GM21390 (cell line): ENCODE results near the gene NBEAL1.
"Not testable (repeated sequence)": the region's sequence is repeated elsewhere in the genome, so short reads cannot be mapped to it uniquely, and the experiment has no call there.

ENCODE experiments used
- ATAC-seq: cut with Tn5 transposase; IDR thresholded peaks from one replicate; pipeline ENCODE4 v1.9.1; 2021; ENCODE audit not compliant: unreplicated experiment

NBEAL1 gene

DNA sequence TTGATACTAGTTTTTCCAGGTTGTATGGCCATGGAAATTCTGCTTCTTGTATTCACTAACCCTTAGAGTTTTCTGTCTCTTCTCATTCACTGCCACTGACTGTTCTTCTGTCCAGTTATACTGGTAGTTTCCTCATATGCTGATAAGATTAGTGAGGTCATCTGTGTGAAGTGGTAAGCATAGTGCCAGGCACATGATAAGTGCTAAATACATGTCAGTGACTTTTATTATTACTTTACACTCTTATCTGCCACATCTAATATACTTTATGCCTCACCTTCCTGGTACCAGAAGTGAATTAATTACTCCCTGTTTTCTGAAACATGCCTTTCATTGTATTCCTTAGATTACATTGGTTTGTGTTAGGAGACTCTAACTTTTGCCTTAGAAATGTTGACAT lies 91.3 kb downstream of the NBEAL1 start:
- ATAC-seq, result no peak

DNA sequence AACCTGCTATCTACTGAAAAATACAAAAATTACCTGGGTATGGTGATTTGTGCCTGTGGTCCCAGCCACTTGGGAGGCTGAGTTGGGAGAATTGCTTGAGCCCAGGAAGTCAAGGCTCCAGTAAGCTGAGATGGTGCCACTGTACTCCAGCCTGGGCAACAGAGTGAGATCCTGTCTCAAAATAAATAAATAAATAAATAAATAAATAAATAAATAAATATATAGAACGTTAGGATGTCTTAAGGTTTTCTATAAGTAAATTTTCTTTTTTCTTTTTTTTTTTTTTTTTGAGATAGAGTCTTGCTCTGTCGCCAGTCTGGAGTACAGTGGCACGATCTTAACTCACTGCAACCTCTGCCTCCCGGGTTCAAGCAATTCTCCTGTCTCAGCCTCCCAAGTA lies 95.8 kb downstream of the NBEAL1 start:
- not testable (repeated sequence) for ATAC-seq

DNA sequence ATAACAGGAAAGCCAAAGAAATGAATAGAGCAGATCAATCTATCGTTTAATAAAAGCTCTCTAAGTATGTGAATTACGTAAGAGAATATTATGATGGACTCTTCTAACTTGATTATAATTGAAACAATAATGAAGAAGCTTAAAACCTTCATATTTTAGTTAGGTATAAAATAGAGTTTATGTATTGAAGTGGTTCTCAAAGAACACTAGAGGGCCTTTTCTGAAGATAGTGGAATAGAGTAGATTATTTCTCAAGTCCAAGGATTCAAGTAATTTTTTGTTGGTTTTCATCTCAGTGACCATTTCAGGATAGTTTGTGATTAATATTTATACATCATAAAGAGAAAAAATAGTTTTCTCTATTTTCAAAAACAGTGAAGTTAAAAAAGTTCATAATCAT lies 97.7 kb downstream of the NBEAL1 start:
- no peak for ATAC-seq

DNA sequence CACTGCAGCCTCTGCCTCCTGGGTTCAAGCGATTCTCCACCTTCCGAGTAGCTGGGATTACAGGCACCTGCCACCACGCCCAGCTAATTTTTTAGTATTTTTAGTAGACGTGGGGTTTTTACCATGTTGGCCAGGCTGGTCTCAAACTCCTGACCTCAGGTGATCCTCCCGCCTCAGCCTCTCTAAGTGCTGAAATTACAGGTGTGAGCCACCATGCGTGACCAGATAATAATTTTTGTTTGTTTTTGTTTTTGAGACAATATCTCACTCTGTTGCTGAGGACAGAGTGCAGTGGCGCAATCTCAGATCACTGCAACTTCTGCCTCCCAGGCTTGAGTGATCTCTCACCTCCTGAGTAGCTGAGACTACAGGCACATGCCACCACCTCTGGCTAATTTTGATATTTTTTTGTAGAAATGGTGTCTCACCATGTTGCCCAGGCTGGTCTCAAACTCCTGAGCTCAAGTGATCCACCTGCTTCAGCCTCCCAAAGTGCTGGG lies 100.6 kb downstream of the NBEAL1 start:
- ATAC-seq, result not testable (repeated sequence)

DNA sequence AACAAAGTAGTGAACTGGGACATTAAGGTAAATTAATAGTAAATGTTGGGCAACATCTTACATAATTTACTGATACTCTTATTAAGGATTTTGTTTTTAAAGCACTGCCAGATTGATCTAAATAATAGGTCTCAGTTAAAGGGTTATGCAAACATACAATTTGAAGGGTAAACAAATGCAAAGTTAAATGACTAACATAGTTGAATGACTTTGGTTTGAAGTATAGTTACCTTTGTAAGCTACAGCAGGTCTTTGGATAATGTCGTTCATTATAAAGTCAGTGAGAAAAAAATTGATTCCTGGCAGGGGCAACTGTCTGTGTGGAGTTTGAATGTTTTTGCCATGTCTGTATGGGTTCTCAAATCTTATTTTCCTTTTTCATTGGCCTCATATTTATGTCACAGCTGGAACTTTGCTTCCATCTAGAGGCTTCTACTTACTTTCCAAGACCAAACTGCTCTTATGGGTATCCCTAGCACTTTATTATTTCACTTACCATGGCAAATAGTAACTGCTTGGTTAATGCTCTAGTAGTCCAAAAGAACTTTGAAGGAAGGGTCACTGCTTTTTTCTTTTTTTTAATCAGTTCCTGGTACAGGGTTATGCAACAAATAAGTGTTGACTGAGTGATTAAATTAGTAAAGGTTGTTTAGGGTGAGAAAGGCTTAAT lies 107.8 kb downstream of the NBEAL1 start:
- no peak for ATAC-seq

DNA sequence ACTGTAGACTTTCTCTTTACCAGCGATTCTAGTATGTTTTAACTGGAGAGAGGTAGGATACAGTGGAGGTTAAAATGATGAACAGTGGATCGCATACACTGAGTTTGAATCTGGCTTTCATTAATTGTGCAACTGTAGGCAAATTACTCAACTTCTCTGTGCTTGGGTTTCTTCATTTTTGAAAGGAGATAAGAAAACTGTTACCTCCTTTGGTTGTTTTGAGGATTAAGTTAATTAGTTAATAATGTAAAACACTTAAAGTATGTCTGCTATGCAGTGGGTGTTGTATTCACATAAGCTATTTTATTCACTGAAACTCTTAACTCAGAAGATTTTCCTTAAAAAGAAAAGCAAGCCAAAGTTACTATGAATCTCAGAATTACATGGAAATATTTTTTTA lies 112.3 kb downstream of the NBEAL1 start:
- no peak for ATAC-seq

DNA sequence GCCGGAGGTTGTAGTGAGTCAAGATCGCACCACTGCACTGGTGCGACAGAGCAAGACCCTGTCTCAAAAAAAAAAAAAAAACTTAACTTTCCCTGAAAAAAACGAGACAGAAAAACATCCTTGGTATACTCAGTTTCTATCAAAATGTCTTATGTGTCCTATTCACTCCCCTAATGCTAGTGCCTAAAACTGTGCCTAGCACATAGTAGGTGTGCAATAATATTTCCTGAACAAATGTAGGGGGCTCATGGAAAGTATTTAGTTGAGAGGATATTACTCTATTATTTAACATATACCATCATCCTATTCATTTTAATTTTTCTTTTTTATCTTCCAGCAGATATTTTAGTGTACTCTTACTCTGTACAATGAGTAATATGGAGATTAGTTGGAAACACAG lies 120.4 kb downstream of the NBEAL1 start:
- ATAC-seq, result no peak

DNA sequence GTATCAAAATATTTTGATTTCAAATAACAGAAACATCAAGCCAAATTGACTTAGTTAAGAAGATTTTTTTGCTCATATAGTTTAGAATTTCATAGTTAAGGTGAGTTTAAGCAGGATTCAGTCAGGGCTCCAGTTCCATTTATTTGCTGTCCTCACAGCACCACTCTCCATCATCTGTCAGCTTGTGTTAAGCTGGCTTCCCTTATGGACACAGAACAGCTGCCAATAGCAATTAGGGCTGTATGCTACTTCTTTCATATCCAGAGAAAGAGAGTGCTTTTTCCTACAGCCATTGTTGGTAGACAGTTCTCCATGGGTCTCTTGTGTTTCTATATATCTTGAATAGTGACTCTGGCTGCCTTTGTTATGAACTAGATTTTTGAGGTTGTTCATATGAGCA lies 128.7 kb downstream of the NBEAL1 start:
- ATAC-seq, result no peak

DNA sequence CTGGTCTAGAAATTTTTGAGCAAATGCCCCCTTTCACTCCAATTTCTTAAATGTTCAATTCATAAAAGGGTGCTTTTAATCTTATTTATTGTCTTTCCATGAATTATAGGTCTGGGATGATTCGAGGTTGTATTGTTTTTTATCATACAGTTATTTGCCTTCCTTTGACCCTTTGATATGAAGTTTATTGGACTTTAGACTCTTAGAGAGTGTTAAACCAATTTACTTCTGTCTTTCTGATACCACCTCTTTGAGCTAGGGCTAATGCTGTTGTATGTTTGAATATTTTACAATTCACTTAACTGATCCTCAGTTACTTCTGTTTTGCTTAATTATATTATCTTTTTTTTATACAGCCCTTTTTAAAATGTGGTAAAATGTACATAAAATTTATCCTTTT lies 134.5 kb downstream of the NBEAL1 start:
- ATAC-seq, result no peak

DNA sequence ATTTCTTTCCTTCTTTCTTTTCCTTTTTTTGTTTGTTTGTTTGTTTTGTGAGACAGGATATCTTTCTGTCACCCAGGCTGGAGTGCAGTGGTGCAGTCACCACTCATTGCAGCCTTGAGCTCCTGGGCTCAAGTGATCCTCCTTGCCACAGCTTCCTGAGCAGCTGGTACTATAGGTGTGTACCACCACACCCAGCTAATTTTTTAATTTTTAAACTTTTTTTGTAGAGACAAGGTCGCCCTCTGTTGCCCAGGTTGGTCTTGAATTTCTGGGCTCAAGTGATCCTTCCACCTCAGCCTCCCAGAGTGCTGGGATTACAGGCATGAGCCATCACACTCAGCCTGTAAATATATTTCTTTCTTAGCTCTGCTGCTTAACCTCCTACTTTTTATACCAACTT lies 140.7 kb downstream of the NBEAL1 start:
- ATAC-seq, result no peak

DNA sequence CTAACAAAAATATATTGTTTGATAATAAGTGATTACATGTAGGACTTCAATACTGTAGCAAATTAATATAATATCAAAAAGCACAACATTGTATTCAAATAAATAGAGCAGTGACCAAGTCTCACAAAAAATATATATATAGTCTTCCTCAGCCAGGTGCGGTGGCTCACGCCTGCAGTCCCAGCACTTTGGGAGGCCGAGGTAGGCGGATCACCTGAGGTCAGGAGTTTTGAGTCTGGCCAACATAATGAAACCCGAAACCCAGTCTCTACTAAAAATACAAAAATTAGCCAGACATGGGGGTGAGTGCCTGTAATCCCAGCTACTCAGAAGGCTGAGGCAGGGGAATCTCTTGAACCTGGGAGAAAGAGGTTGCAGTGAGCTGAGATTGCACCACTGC lies 148.0 kb downstream of the NBEAL1 start:
- ATAC-seq, result not testable (repeated sequence)

DNA sequence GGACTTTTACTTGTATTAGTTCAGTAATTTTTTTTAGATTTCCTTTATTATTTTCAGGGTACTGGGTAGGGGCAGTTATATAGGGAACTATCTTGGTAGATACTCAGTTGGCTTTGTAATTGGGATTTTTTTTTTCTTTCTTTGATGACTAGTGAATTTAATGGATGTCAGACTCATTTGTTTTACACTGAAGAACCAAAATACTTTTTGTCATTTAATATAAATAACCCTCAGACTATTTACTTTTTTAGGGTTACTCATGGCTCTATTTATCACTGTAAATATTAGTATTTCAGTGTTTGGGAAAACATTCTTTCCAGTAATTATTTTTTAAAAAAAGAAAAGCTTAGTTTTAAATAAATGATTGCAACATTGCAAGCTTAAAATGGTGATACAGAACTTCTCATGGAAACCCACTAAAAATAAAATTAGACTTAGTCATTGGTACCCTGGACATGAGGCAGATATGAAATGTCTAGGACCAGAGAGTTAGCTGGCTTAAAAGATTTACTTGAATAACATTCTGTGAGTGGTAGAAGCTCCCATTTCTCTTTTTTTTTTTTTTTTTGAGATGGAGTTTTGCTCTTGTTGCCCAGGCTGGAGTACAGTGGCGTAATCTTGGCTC lies 149.7 kb downstream of the NBEAL1 start:
- ATAC-seq, result no peak

DNA sequence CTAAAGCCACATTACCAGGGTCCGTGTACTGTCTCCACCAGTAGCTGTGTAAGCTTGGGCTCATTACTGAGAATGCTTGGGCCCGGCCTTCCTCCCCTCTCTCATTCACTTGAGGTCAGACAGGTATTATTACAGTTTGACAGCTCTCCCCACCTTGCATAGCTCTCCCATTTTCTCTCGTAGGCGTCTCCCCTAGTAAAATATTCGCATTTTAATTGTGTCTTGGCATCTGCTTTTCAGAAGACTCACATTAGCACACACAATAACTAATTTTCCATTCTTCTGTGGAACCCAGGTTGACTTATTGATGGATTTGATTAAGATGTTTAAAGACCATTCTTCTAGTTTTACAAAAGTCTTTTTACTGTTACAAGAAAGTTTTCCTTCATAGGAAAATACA lies 153.1 kb downstream of the NBEAL1 start:
- no peak for ATAC-seq

DNA sequence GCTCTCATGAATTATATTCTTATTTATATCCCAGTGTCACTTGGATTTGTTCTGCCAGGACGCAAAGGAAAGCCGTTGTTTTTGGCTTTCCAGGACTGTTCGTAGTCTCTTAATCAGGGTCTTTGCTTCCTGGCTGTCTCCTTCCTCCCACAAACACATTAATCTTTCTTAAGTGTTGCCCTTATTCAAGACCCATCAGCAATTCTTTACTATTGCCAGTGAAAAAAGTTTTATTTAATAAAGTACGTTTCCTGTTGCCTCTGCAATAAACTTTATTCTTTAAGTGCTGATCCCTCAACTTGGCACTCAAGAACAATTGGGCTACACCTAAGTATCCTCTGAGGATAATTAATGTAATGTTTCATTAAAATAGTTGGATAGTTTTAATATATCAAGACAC lies 155.8 kb downstream of the NBEAL1 start:
- ATAC-seq, result no peak

DNA sequence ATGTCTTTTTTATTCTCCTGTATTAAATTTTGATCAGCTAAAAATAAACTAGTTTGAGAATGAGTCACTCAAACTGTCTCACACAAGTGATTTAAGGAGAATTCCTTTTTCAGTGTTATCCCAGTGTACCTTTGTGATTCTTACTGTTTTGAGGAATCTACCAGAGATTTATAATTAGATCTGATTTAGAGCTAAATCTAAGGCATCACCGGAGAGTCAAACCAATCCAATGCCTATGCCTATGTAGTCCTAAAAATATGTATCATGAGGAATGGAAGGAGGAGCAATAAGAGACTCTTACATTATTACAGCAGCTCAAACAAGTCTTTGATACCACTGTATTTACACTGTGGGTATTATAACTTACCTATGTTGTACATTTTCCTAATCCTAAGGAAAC lies 160.7 kb downstream of the NBEAL1 start:
- ATAC-seq, result no peak

DNA sequence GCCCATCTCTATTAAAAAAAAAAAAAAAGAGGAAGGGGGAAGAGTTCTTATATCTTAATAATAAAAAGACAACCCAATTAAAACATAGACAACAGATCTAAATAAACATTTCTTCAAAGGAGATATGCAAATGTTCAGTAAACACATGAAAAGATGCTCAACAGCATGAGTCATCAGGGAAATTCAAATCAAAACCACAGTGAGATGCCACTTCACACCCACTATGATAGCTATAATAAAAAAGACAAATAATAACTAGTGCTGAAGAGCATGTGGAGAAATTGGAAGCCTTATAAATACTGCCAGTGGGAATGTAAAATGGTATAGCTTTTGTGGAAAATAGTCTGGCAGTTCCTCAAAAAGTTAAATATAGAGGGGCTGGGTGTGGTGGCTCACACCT lies 162.7 kb downstream of the NBEAL1 start:
- no peak for ATAC-seq

DNA sequence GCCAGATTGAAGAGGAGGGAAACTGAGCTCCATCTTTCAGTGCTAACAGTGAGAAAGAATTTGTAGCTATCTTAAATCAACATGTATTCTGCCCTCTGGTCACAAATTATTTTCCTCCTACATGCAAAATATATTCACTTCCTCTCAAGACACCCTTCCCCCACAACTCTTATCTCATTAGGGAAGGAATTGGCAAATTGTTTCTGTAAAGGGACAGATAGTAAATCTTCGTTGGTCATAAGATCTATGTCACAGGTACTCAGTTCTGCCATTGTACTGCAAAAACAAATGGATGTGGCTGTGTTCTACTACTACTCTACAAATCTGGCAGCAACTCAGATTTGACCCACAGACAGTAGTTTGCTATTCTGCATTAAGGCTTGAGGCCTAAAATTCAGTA lies 171.2 kb downstream of the NBEAL1 start:
- no peak for ATAC-seq

DNA sequence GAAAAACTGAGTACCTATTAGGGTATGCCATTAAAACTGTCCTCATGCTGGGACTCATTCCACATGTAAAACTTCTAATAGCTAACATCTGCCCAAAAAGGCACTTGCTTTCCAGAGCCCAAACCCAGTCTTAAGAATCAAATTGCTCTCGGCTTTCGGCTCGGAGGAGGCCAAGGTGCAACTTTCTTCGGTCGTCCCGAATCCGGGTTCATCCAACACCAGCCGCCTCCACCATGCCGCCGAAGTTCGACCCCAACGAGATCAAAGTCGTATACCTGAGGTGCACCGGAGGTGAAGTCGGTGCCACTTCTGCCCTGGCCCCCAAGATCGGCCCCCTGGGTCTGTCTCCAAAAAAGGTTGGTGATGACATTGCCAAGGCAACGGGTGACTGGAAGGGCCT lies 175.9 kb downstream of the NBEAL1 start:
- not testable (repeated sequence) for ATAC-seq

DNA sequence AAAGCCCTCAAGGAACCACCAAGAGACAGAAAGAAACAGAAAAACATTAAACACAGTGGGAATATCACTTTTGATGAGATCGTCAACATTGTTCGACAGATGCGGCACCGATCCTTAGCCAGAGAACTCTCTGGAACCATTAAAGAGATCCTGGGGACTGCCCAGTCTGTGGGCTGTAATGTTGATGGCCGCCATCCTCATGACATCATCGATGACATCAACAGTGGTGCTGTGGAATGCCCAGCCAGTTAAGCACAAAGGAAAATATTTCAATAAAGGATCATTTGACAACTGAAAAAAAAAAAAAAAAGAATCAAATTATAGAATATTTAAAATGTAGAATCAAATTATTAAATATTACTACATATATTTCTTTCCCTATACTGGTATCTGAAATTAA lies 176.4 kb downstream of the NBEAL1 start:
- ATAC-seq, result not testable (repeated sequence)

DNA sequence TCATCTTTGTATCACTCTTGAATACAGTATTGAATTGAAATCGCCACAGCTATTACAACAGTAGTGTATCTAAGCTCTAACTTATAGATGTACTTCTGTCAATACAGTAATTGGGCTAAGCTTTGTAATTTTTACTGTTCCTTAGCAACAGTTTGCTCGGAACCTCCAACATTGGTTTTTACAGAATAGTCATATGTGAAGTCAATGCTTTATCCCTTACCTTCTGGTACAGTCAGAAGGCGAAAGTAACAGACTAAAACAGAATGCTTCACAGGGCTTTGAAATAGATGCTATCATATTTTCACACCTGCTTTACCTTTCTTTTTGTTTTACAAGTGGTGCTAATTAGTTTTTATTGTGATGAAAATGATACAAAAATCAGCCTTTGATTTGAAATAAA lies 177.3 kb downstream of the NBEAL1 start:
- ATAC-seq, result no peak

DNA sequence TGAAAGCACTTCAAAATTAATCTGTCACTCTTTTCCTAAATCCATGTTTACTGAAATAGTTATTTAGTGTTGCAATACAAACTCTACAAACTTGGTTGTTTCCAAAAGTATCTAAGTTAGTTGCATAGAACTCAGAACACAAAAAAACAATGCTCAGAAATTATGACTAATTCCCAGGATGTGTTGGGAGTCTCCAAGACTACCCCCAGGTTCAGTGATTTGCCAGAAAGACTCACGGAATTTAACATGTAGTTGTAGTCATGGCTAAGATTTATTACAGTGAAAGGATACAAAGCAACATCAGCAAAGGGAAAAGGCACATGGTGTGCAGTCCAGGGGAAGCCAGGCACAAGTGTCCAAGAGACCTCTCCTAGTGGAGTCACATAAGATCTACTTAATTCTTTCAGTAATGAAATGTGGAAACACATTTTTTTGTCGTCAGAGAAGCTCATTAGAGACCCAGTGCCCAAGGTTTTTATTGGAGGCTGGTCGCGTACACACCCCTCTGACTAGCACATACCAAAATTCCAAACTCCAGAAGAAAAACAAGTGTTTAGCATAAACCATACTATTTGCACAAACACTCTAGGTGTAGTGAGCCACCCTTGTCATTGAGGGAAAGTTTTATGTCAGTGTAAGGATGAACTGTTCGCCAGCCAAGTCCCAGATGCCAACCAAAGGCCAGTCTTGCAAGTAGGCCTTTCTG lies 180.8 kb downstream of the NBEAL1 start:
- ATAC-seq, result no peak

DNA sequence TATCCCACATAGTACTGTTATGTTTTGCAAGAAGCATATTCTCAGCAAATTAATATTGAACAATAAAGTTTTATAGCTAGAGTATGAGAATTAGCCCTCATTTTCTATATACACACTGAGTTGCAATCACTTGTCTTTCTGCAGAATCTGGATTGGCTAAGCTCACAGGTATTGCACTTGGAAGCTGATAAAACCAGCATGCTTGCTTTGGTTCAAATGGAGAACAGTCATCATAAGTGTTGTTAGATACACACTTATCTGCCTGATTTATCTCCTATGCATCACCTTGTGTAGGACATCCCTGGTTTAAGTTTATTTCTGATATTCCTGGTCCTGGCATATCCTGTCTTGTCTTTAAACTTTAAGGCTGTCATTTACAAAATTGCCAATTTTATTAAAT lies 186.2 kb downstream of the NBEAL1 start:
- no peak for ATAC-seq
